WERI-Rb-1 (cell line): ENCODE data around the gene SPSB4.
"Not testable (repeated sequence)": the region's sequence is repeated elsewhere in the genome, so short reads cannot be mapped to it uniquely, and the experiment has no call there.

ENCODE experiments used
- DNase-seq: peaks from one replicate; pipeline ENCODE4 v3.0.0-alpha.2; 2020
- H3K27ac ChIP-seq: fragments of 250-450 bp; sonication (Bioruptor Pico); 2 replicates; pipeline ENCODE4 v1.5.1; 2020; ENCODE audit warnings: mild to moderate bottlenecking, moderate library complexity
- H3K27me3 ChIP-seq: fragments of 250-450 bp; sonication (Bioruptor Pico); 2 replicates; pipeline ENCODE4 v1.5.1; 2021; ENCODE audit warnings: mild to moderate bottlenecking, low read depth, moderate library complexity; ENCODE audit not compliant: insufficient read depth, severe bottlenecking
- H3K36me3 ChIP-seq: fragments of 250-450 bp; sonication (Bioruptor Pico); 2 replicates; pipeline ENCODE4 v1.5.1; 2020; ENCODE audit warnings: mild to moderate bottlenecking, moderate library complexity
- H3K4me3 ChIP-seq: 2 replicates; pipeline ENCODE4 v1.5.1; 2011; ENCODE audit warnings: low read depth, mild to moderate bottlenecking, control low read depth, low read length
- H3K9me3 ChIP-seq: fragments of 250-450 bp; sonication (Bioruptor Pico); 2 replicates; pipeline ENCODE4 v1.5.1; 2021; ENCODE audit warnings: mild to moderate bottlenecking, moderate library complexity; ENCODE audit not compliant: severe bottlenecking
- CTCF ChIP-seq: IDR thresholded peaks from 2 replicates; pipeline ENCODE4 v1.5.1; 2011; ENCODE audit warnings: low read depth, mild to moderate bottlenecking, control low read depth, inconsistent platforms, low read length

SPSB4 gene

DNA sequence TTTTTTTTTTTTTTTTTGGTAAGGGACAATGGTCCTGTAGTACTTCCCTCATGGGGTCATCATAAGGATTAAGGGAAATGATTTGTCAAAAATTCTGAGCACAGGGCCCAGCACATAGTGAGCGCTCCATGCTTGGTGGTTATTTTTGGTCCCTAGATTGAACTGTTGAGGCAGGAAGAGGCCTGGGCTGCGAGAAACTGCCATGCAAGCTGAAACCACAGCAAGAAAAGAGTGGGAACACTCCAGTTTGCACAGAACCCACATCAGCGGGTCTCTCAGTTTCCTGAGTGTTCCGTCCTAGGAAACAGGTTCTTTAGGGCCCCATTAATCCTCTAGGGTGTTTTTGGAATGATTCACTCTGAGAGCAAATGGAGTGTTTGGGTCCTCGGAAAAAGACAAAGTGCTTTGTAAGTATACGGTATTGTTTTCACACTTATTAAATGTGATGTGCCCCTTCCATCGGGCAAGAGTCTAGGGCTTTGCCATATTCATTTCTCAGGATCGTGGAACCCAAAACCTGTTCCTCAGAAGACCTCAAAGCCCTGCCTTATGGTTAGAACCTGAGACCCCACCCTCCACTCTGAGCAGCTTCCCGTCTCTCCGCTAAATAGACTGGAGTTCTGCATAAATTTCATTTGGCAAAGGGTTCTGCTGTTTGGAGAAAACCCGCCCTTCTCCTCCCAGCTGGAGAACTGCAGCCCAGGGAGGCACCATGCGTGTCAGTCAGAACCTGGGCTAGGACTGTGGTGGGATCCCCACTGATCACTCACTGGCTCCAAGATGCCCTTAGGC is 60.4 kb downstream of the SPSB4 start:
- no peak for DNase-seq
- no peaks in the 10 kb centered on the region for H3K27me3 ChIP-seq
- H3K4me3 ChIP-seq, result no peak overlapping the region
- no peak for TF ChIP-seq CTCF
- no peak overlapping the region for H3K27ac ChIP-seq
- H3K36me3 ChIP-seq, result peaks cover 13% of the 10 kb centered on the region
- no peaks in the 10 kb centered on the region for H3K9me3 ChIP-seq

DNA sequence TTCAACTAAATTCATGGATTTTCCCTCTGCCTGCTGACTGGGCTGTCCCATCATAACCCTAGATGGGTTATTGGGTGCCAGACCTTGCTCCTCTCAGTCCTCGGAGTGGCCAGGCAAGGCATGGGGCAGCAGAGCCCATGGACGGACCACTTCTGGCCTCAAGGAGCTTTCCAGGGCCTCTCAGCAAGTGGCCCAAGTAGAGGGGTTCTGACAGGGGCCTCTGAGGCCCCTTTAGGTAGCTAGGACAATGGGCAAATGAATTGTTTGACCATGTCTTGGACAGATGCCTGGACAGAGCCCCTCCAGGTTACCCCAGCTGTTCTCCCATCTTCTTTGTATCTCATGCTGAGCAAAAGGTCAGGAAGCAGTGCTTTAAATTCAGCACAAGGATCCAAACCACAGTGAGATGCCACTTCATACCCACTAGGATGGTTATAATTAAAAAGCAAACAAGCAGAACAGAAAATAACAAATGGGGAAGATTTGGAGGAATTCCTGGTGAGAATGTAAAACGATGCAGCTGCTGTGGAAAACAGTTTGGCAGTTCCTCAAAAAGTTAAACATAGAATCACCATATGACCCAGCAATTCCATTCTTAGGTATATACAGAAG is 61.6 kb downstream of the SPSB4 start:
- TF ChIP-seq CTCF, result no peak
- Histone ChIP-seq H3K27ac (no peak overlapping the region), H3K4me3 (no peak overlapping the region), H3K9me3 (no peaks in the 10 kb centered on the region), H3K27me3 (no peaks in the 10 kb centered on the region), H3K36me3 (peaks cover 12% of the 10 kb centered on the region)
- DNase-seq, result no peak

GRCh38 chr3:141113680-141114079 is 62.5 kb downstream of the SPSB4 start:
- H3K4me3 ChIP-seq, H3K9me3 ChIP-seq, DNase-seq, H3K27me3 ChIP-seq, H3K27ac ChIP-seq: not testable (repeated sequence)
- peaks cover 12% of the 10 kb centered on the region for H3K36me3 ChIP-seq

GRCh38 chr3:141114179-141114745 is 63.1 kb downstream of the SPSB4 start:
- H3K9me3 ChIP-seq, result no peaks in the 10 kb centered on the region
- no peak overlapping the region for H3K27ac ChIP-seq
- no peaks in the 10 kb centered on the region for H3K27me3 ChIP-seq
- TF ChIP-seq CTCF, result no peak
- DNase-seq, result no peak
- no peak overlapping the region for H3K4me3 ChIP-seq
- peaks cover 12% of the 10 kb centered on the region for H3K36me3 ChIP-seq

DNA sequence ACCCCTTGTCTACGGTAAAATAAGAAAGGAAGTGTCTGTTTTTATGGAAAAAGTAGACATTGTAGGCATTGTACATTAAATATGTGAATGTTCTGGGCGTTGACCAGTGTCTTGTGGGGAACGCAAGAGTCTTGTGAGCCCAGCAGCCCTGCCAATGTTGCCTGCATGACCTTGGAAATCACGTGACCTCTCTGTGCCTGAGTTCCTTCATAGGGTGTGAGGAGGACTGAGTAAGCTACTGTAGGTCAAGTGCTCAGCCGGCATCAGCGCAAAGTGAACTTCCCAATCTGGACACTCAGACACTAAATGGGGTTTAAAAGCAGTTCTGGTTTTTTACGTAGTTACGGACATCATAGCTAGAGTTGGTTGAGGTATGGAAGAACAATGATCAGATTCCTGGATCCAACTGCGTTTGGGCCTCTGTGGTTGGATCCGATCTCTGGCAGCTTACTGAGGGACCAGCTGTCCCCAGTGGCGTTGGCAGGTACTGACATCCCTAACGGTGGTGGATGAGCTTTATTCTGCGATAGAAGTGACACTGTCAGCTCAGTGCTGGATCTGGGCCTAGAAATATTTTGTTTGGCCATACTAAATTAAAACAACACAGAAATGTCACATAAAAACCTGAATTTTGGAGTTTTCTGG is 63.8 kb downstream of the SPSB4 start:
- H3K27ac ChIP-seq, result no peak overlapping the region
- peaks cover 12% of the 10 kb centered on the region for H3K36me3 ChIP-seq
- no peaks in the 10 kb centered on the region for H3K27me3 ChIP-seq
- H3K4me3 ChIP-seq, result no peak overlapping the region
- H3K9me3 ChIP-seq, result no peaks in the 10 kb centered on the region
- peak; percentile 40 for DNase-seq
- peak; percentile 64 for TF ChIP-seq CTCF
